WERI-Rb-1 (cell line): Measurements from ENCODE around the gene CNBP.

ENCODE experiments used
- DNase-seq: peaks from one replicate; pipeline ENCODE4 v3.0.0-alpha.2; 2020
- H3K27ac ChIP-seq: fragments of 250-450 bp; sonication (Bioruptor Pico); 2 replicates; pipeline ENCODE4 v1.5.1; 2020; ENCODE audit warnings: mild to moderate bottlenecking, moderate library complexity
- H3K27me3 ChIP-seq: fragments of 250-450 bp; sonication (Bioruptor Pico); 2 replicates; pipeline ENCODE4 v1.5.1; 2021; ENCODE audit warnings: mild to moderate bottlenecking, low read depth, moderate library complexity; ENCODE audit not compliant: insufficient read depth, severe bottlenecking
- H3K36me3 ChIP-seq: fragments of 250-450 bp; sonication (Bioruptor Pico); 2 replicates; pipeline ENCODE4 v1.5.1; 2020; ENCODE audit warnings: mild to moderate bottlenecking, moderate library complexity
- H3K4me3 ChIP-seq: 2 replicates; pipeline ENCODE4 v1.5.1; 2011; ENCODE audit warnings: low read depth, mild to moderate bottlenecking, control low read depth, low read length
- H3K9me3 ChIP-seq: fragments of 250-450 bp; sonication (Bioruptor Pico); 2 replicates; pipeline ENCODE4 v1.5.1; 2021; ENCODE audit warnings: mild to moderate bottlenecking, moderate library complexity; ENCODE audit not compliant: severe bottlenecking
- CTCF ChIP-seq: IDR thresholded peaks from 2 replicates; pipeline ENCODE4 v1.5.1; 2011; ENCODE audit warnings: low read depth, mild to moderate bottlenecking, control low read depth, inconsistent platforms, low read length

The CNBP gene

GRCh38 chr3:129207479-129207878, 23.8 kb upstream of the CNBP start:
- H3K4me3 ChIP-seq: no peak overlapping the region
- no peaks in the 10 kb centered on the region for H3K36me3 ChIP-seq
- no peak for DNase-seq
- H3K9me3 ChIP-seq: no peaks in the 10 kb centered on the region
- TF ChIP-seq CTCF: no peak
- H3K27ac ChIP-seq: no peak overlapping the region
- H3K27me3 ChIP-seq: no peaks in the 10 kb centered on the region

GRCh38 chr3:129205109-129205832, 21.6 kb upstream of the CNBP start:
- no peaks in the 10 kb centered on the region for H3K36me3 ChIP-seq
- no peak for TF ChIP-seq CTCF
- no peak overlapping the region for H3K4me3 ChIP-seq
- DNase-seq: no peak
- H3K9me3 ChIP-seq: no peaks in the 10 kb centered on the region
- H3K27ac ChIP-seq: no peak overlapping the region
- no peaks in the 10 kb centered on the region for H3K27me3 ChIP-seq

- Histone ChIP-seq H3K27me3 (no peaks in the 10 kb centered on the region), H3K27ac (no peak overlapping the region), H3K36me3 (no peaks in the 10 kb centered on the region), H3K4me3 (no peak overlapping the region), H3K9me3 (no peaks in the 10 kb centered on the region)
- DNase-seq: no peak
- TF ChIP-seq CTCF: no peak
These were observed 20.8 kb upstream of the CNBP start for GRCh38 chr3:129204473-129204872.

GRCh38 chr3:129199366-129199765, 15.7 kb upstream of the CNBP start:
- H3K36me3 ChIP-seq: no peaks in the 10 kb centered on the region
- H3K27ac ChIP-seq: no peak overlapping the region
- H3K27me3 ChIP-seq: no peaks in the 10 kb centered on the region
- no peaks in the 10 kb centered on the region for H3K9me3 ChIP-seq
- no peak overlapping the region for H3K4me3 ChIP-seq
- no peak for TF ChIP-seq CTCF
- no peak for DNase-seq

GRCh38 chr3:129197321-129197720, 13.6 kb upstream of the CNBP start:
- H3K27me3 ChIP-seq: no peaks in the 10 kb centered on the region
- no peaks in the 10 kb centered on the region for H3K9me3 ChIP-seq
- no peak overlapping the region for H3K4me3 ChIP-seq
- TF ChIP-seq CTCF: no peak
- H3K27ac ChIP-seq: no peak overlapping the region
- no peak for DNase-seq
- H3K36me3 ChIP-seq: no peaks in the 10 kb centered on the region

GRCh38 chr3:129196601-129197000, 12.9 kb upstream of the CNBP start:
- TF ChIP-seq CTCF: no peak
- Histone ChIP-seq H3K9me3 (no peaks in the 10 kb centered on the region), H3K4me3 (no peak overlapping the region), H3K36me3 (no peaks in the 10 kb centered on the region), H3K27me3 (no peaks in the 10 kb centered on the region), H3K27ac (no peak overlapping the region)
- no peak for DNase-seq
